HepG2 (cell line): ENCODE measurements around the gene MORC1. TPM values are rescaled to one million over a fixed set of nuclear protein-coding genes. Genes with fewer than 3 reads are reported as not detected.

Experiments used
- ATAC-seq: fragments of 200-7000 bp; cut with Tn5 transposase; 3 replicates; pipeline ENCODE4 v1.9.1; 2020; ENCODE audit warnings: mild to moderate bottlenecking, moderate library complexity
- BruUV-seq: library from RNA; stranded (reverse); fragments of 400-500 nt; replicated peaks from 2 replicates; lab custom pipeline; 2021; lab: Mats Ljungman, UMichigan
- CTCF ChIA-PET: fragments of 300-600 bp; formaldehyde crosslinking; extraction: SDS; loops from one replicate; lab custom pipeline; 2021; ENCODE audit warnings: low total read pairs, inconsistent platforms, low intra/inter-chr PET ratio; lab: Yijun Ruan, JAX
- POLR2A ChIA-PET: fragments of 350-600 bp; sonication (Branson Sonifier 250); formaldehyde crosslinking; loops from one replicate; lab custom pipeline; 2020; ENCODE audit warnings: antibody characterized with exemption, inconsistent platforms; lab: Yijun Ruan, JAX
- DNase-seq: peaks from one replicate; pipeline ENCODE4 v3.0.0-alpha.2; 2015; ENCODE audit warnings: low spot score
- FAIRE-seq: peaks from 3 replicates; lab custom pipeline; 2011; peaks lifted over from hg19 to GRCh38; lab: Jason Lieb, UNC
- H2AFZ ChIP-seq: one replicate; pipeline ENCODE4 v1.6.1; 2011; ENCODE audit warnings: low read length, inconsistent platforms
- H3K27ac ChIP-seq: fragments of 300-600 bp; 3 replicates; pipeline ENCODE4 v1.8.0; 2011; ENCODE audit warnings: mixed run types, mild to moderate bottlenecking, mixed read lengths, low read length, inconsistent platforms; ENCODE audit not compliant: insufficient read depth; ENCODE audit errors: extremely low read length
- H3K27me3 ChIP-seq, 2 experiments: fragments of 200-600 bp in 1 of 2; 2 replicates in 1 of 2; 3 replicates in 1 of 2; pipeline versions ENCODE4 v1.6.0 to v1.8.0; 2011; ENCODE audit warnings: low read length in 2 of 2, mild to moderate bottlenecking in 2 of 2, moderate library complexity in 2 of 2, inconsistent platforms in 1 of 2; ENCODE audit not compliant: insufficient read depth in 2 of 2, control insufficient read depth in 1 of 2
- H3K36me3 ChIP-seq, 2 experiments: fragments of 200-600 bp in 1 of 2; replicated peaks in 1 of 2; 2 replicates in 1 of 2; 3 replicates in 1 of 2; pipeline versions ENCODE4 v1.5.1 to v1.8.0; 2011; ENCODE audit warnings: low read length in 2 of 2, inconsistent platforms in 1 of 2; ENCODE audit not compliant: insufficient read depth in 2 of 2, control insufficient read depth in 1 of 2
- H3K4me1 ChIP-seq: 2 replicates; pipeline ENCODE4 v1.5.1; 2012; ENCODE audit warnings: low read length, inconsistent platforms; ENCODE audit not compliant: insufficient read depth
- H3K4me2 ChIP-seq: 2 replicates; pipeline ENCODE4 v1.6.0; 2011; ENCODE audit warnings: low read depth, low read length, inconsistent platforms
- H3K4me3 ChIP-seq, 3 experiments: fragments of 200-600 bp in 1 of 3; sonication (generic), shearing (Covaris generic) in 1 of 3; replicated peaks in 1 of 3; 2 replicates each; pipeline ENCODE4 v1.5.1; 2011 to 2016; ENCODE audit warnings: low read length in 3 of 3, inconsistent platforms in 2 of 3, low read depth in 2 of 3, mild to moderate bottlenecking in 2 of 3, control low read depth in 1 of 3, mixed read lengths in 1 of 3; ENCODE audit not compliant: insufficient read depth in 1 of 3
- H3K79me2 ChIP-seq: one replicate; pipeline ENCODE4 v1.6.1; 2011; ENCODE audit warnings: low read length, inconsistent platforms; ENCODE audit not compliant: insufficient read depth
- H3K9ac ChIP-seq: 2 replicates; pipeline ENCODE4 v1.6.0; 2011; ENCODE audit warnings: mild to moderate bottlenecking, low read depth, low read length, inconsistent platforms; ENCODE audit not compliant: insufficient read depth
- H3K9me3 ChIP-seq: 2 replicates; pipeline ENCODE4 v1.5.1; 2012; ENCODE audit warnings: mild to moderate bottlenecking, low read length
- H4K20me1 ChIP-seq: 2 replicates; pipeline ENCODE4 v1.6.0; 2011; ENCODE audit warnings: inconsistent platforms, mild to moderate bottlenecking, low read length, moderate library complexity; ENCODE audit not compliant: insufficient read depth
- ETV6 ChIP-seq: sonication (generic); formaldehyde crosslinking; conservative IDR thresholded peaks from 2 replicates; pipeline ENCODE4 v1.4.0; 2020; ENCODE audit warnings: missing genetic modification reagents
- GMEB1 ChIP-seq: sonication (generic); formaldehyde crosslinking; IDR thresholded peaks from 2 replicates; pipeline ENCODE4 v1.5.1; 2020; ENCODE audit warnings: missing genetic modification reagents, mild to moderate bottlenecking, borderline replicate concordance
- ZNF138 ChIP-seq: sonication (generic); formaldehyde crosslinking; IDR thresholded peaks from 2 replicates; pipeline ENCODE4 v1.5.0; 2020; ENCODE audit warnings: mild to moderate bottlenecking, low read depth, missing genetic modification reagents
- ZNF354B ChIP-seq: sonication (generic); formaldehyde crosslinking; IDR thresholded peaks from 2 replicates; pipeline ENCODE4 v1.8.0; 2022; ENCODE audit warnings: mild to moderate bottlenecking, missing genetic modification reagents
- ZSCAN31 ChIP-seq: sonication (generic); formaldehyde crosslinking; IDR thresholded peaks from 2 replicates; pipeline ENCODE4 v1.5.0; 2020; ENCODE audit warnings: low read depth, mild to moderate bottlenecking, missing genetic modification reagents
- WGBS: methylation state at CpG from one replicate; pipeline ENCODE4 v1.1.6; 2017; ENCODE audit warnings: low lambda C conversion rate; 5-methylcytosine and 5-hydroxymethylcytosine counted together
- in situ Hi-C: cut with HindIII; loops from 2 replicates; pipeline ENCODE4 v1.10.0; 2017; ENCODE audit warnings: low pct_unique_long_range_greater_than_20kb; ENCODE audit not compliant: extremely low pct_ligation_motif_present
- intact Hi-C: fragments of 100-400 bp; cut with micrococcal nuclease; formaldehyde crosslinking; loops from one replicate; pipeline ENCODE4 v1.10.0; 2022; ENCODE audit not compliant: unreplicated experiment
- polyA plus RNA-seq, 8 experiments: library from polyadenylated mRNA; depleted of rRNA in 3 of 8; stranded (reverse) in 7 of 8; unstranded in 1 of 8; fragments of >200 nt; fragmentation: Illumina TruSeq in 4 of 8; extraction: Trizol in 4 of 8; gene quantifications; 2 replicates each; pipeline versions ENCODE4 v1.2.1 to v1.2.3, GENCODE V29; 2011 to 2016; ENCODE audit warnings: low read depth in 4 of 8, missing spikeins in 1 of 8, mixed read lengths in 1 of 8; ENCODE audit not compliant: insufficient read depth in 1 of 8
- total RNA-seq, 5 experiments: library from RNA; depleted of rRNA; stranded (reverse); fragments of >200 nt; fragmentation: Illumina TruSeq; extraction: Trizol; gene quantifications; 2 replicates each; pipeline ENCODE4 v1.2.3, GENCODE V29; 2016; ENCODE audit warnings: low read depth in 1 of 5

The MORC1 gene
- total and polyA plus RNA-seq, 2 of the 13 experiments (the other 11 are each of a cell fraction or from before 2014, with no cell fraction given), result not detected

DNA sequence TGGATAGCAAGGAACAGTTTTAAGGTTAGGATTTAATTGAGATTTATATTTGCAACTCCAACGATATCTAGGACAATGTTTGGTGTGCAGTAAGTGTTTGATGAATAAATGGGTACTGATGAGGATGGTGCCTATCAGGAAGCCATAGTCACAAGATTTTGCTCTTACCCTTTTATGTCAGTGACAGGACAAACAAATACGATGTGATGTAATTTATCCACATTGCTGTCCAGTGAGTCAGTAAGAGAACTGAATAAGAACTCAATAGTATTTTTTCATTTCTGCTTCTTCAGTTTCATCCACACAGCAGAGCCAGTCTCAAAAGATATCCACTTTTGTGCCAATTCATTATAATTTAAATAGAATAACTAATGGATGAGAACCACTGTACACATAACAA lies 37.0 kb upstream of the MORC1 start:
- H3K9ac ChIP-seq, result no peak overlapping the region
- H3K4me2 ChIP-seq, result no peak overlapping the region
- ATAC-seq, result no peak
- 37% methylated on average over 2 of the region's 2 CpGs for WGBS
- no peak for FAIRE-seq
- no peaks in the 10 kb centered on the region for H4K20me1 ChIP-seq
- POLR2A ChIA-PET, result no interaction called here
- H3K27ac ChIP-seq, result no peak overlapping the region
- no peaks in the 10 kb centered on the region for H3K27me3 ChIP-seq
- no peak for TF ChIP-seq ZNF138 (CRISPR knock-in tag)
- TF ChIP-seq ZSCAN31 (CRISPR knock-in tag), result no peak
- TF ChIP-seq GMEB1 (CRISPR knock-in tag), result no peak
- TF ChIP-seq ETV6 (CRISPR knock-in tag), result no peak
- TF ChIP-seq, all 625 proteins: peak for 0
- intact Hi-C loops (no loop called here), in situ Hi-C loops (no loop called here)
- H3K79me2 ChIP-seq, result no peaks in the 10 kb centered on the region
- H3K36me3 ChIP-seq, result no peaks in the 10 kb centered on the region
- no TSS peak for BruUV-seq
- no peak overlapping the region for H2AFZ ChIP-seq
- no peak overlapping the region for H3K4me3 ChIP-seq
- CTCF ChIA-PET, result no interaction called here
- no peak for DNase-seq
- H3K4me1 ChIP-seq, result peaks cover 15% of the 10 kb centered on the region; the same call in 1 of the 2 replicates
- no peaks in the 10 kb centered on the region for H3K9me3 ChIP-seq

DNA sequence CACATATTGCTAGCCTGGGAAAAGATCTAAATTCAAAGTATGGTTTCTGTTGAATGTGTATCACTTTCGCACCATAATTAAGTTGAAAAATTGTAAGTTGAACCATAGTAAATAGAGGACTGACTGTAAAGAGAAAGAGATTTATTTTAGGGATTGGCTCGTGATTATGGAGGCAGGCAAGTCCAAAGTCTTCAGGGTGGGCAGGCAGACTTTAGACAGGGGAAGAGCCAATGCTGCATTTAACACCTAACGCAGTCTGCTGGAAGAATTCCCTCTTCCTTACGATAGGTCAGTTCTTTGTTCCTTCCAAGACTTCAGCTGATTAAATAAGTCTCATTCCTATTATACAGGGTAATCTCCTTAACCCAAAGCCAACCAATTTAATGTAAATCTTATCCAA lies 34.4 kb upstream of the MORC1 start:
- ChIA-PET CTCF (no interaction called here), POLR2A (no interaction called here)
- no peak overlapping the region for H3K9ac ChIP-seq
- peaks cover 15% of the 10 kb centered on the region; the same call in 1 of the 2 replicates for H3K4me1 ChIP-seq
- FAIRE-seq (no peak), DNase-seq (no peak), ATAC-seq (no peak)
- H3K4me2 ChIP-seq, result no peak overlapping the region
- H3K79me2 ChIP-seq, result no peaks in the 10 kb centered on the region
- intact Hi-C loops, result no loop called here
- no peaks in the 10 kb centered on the region for H3K9me3 ChIP-seq
- H4K20me1 ChIP-seq, result no peaks in the 10 kb centered on the region
- H3K36me3 ChIP-seq, result no peaks in the 10 kb centered on the region
- in situ Hi-C loops, result no loop called here
- no peak overlapping the region for H3K27ac ChIP-seq
- H2AFZ ChIP-seq, result no peak overlapping the region
- TF ChIP-seq ZNF354B (CRISPR knock-in tag), result no peak
- BruUV-seq, result no TSS peak
- no peaks in the 10 kb centered on the region for H3K27me3 ChIP-seq
- H3K4me3 ChIP-seq, result no peak overlapping the region
- WGBS, result 21% methylated on average over 4 of the region's 4 CpGs
